Activated CD4-positive, alpha-beta T cell treated with anti-CD3 and anti-CD28 coated beads, Interleukin-2, amount 10 ng/mL, durations not matched to agents 24 days and 14 days (primary cell): Measurements from ENCODE around the gene RBM4B. TPM values are rescaled to one million over a fixed set of nuclear protein-coding genes. Genes with fewer than 3 reads are reported as not detected.

Source experiments
- DNase-seq: peaks from one replicate; pipeline ENCODE4 v3.0.0; 2022
- H3K27ac Mint-ChIP-seq: one replicate; pipeline ENCODE4 v1.8.0; 2022; ENCODE audit warnings: mild to moderate bottlenecking, mixed read lengths
- H3K27me3 Mint-ChIP-seq: one replicate; pipeline ENCODE4 v1.8.0; 2022; ENCODE audit warnings: mixed read lengths
- H3K36me3 Mint-ChIP-seq: one replicate; pipeline ENCODE4 v1.8.0; 2022; ENCODE audit warnings: low read depth, mild to moderate bottlenecking, mixed read lengths
- H3K4me1 Mint-ChIP-seq: one replicate; pipeline ENCODE4 v1.8.0; 2021; ENCODE audit warnings: mixed read lengths
- H3K4me3 Mint-ChIP-seq: one replicate; pipeline ENCODE4 v1.8.0; 2022; ENCODE audit warnings: mild to moderate bottlenecking, moderate library complexity, mixed read lengths
- H3K9me3 Mint-ChIP-seq: one replicate; pipeline ENCODE4 v1.8.0; 2021; ENCODE audit warnings: mixed read lengths
- intact Hi-C: fragments of 100-400 bp; cut with micrococcal nuclease; formaldehyde crosslinking; loops from one replicate; pipeline ENCODE4 v1.15.1; 2023
- total RNA-seq: library from RNA; stranded (reverse); gene quantifications from 2 replicates; pipeline ENCODE4 v1.2.3, GENCODE V29; 2022

Gene RBM4B
- total RNA-seq, 1 donor from 2014 or later = 15.6 TPM

DNA sequence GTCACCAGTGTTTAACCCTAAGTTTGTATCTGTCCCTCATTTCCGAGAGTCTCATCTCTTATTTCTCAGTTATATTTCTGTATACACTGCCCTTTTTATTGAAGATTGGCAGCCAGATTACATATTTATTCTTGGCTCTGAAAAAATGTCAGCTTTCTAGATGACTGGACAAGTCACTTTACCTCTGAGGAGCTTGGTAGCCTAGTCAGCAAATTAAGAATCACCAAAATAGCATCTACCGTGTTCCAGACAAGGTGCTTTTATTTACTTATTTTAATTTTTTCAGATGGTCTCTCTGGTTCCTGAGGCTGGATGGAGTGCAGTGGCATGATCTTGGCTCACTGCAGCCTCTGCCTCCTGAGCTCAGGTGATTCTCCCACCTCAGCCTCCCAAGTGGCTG, 44.7 kb downstream of the RBM4B start:
- peaks cover 57% of the 10 kb centered on the region for H3K36me3 Mint-ChIP-seq
- H3K4me3 Mint-ChIP-seq = no peak overlapping the region
- no peak overlapping the region for H3K27ac Mint-ChIP-seq
- intact Hi-C loops = no loop called here
- no peak for DNase-seq
- H3K9me3 Mint-ChIP-seq = no peaks in the 10 kb centered on the region
- H3K27me3 Mint-ChIP-seq = no peaks in the 10 kb centered on the region
- H3K4me1 Mint-ChIP-seq = peaks cover 33% of the 10 kb centered on the region

DNA sequence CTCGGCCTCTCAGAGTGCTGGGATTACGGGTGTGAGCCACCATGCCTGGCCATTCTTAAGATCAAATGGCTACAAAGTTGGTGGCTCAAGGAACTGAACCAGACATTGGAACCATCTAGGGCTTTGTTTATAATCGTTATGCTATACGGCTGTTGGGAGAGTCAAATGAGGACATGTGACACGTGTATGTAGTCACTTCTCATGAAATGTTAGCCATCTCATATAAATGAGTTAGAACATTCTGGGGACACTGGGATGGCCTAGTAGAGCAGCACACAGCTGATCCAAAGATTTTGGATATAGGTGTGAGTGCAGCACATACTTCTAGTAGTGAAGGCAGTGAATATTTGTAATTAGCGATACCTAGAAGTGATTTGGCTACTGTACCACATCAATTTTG, 45.8 kb downstream of the RBM4B start:
- intact Hi-C loops = no loop called here
- Mint-ChIP-seq H3K9me3 (no peaks in the 10 kb centered on the region), H3K4me3 (no peak overlapping the region), H3K27ac (no peak overlapping the region), H3K27me3 (no peaks in the 10 kb centered on the region), H3K4me1 (peaks cover 25% of the 10 kb centered on the region), H3K36me3 (peaks cover 60% of the 10 kb centered on the region)
- no peak for DNase-seq

DNA sequence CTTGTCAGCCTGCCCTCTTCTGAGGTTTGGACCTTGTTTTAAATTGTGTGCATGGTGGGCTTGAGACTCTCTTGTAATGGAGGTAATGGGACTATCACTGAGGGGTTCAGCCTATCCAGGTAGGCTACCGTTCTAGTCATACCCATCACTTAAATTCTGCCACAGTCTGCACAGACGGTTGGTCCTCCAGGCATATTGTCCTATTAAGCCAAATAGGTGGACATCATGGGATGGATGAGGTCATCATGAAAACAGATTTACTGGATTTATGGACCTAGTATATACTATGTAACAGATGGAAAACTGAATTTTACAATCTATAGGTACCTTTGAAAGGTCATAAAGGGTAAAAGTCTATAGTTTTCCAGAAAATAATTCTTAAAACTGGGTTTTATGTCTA, 48.3 kb downstream of the RBM4B start:
- Mint-ChIP-seq H3K4me3 (no peak overlapping the region), H3K36me3 (peaks cover 70% of the 10 kb centered on the region), H3K9me3 (no peaks in the 10 kb centered on the region), H3K4me1 (peaks cover 20% of the 10 kb centered on the region), H3K27ac (no peak overlapping the region), H3K27me3 (no peaks in the 10 kb centered on the region)
- intact Hi-C loops = no loop called here
- no peak for DNase-seq

DNA sequence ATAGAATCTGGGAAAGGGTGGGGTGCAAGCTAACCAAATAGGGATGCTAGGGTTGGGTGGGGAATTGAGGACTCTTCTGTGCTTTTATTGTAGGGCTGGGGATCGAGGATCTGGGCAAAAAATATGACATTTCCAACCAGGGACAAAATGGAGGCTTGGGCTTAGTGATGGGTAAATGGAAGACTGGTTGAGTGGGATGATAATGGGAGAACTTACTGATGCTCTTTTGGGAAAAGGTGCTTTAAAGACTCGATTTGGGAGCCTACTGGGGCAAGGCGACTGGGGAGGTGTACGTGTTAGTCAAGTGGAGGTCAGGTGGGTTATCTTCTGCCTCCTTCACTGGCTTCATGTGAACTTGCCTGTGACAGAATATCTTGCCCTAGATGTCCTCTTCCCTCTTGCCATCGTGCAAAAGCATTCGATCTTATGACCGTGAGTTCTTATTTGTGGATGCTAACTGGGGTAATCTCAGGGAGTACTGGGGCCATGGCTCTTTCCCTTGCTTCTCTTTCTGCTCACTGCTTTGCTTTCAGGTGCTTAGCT, 49.6 kb downstream of the RBM4B start:
- Mint-ChIP-seq H3K4me3 (no peak overlapping the region), H3K9me3 (no peaks in the 10 kb centered on the region), H3K36me3 (peaks cover 76% of the 10 kb centered on the region), H3K27ac (no peak overlapping the region), H3K4me1 (peaks cover 30% of the 10 kb centered on the region), H3K27me3 (no peaks in the 10 kb centered on the region)
- no peak for DNase-seq
- intact Hi-C loops = no loop called here

DNA sequence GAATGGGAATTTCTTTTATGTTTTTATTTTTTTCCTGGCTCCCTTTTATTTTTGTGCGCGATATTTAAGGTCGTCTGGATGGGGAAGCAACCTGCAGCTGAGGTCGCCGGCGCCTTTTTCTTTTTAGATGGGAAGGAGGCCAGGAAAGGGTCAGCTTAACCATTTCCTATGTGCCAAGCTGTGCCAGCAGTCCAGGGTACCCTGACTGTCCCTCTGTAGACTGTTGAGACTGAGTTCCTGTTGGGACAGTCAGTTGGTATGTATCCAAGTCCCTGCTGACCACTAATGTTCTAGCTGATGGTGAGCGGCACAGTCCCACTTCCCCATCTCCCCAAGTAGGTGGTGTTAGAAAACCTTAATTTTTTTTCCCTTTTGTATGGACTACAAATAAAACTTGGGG, 50.8 kb downstream of the RBM4B start:
- Mint-ChIP-seq H3K36me3 (peaks cover 76% of the 10 kb centered on the region), H3K9me3 (no peaks in the 10 kb centered on the region), H3K27ac (no peak overlapping the region), H3K4me1 (peaks cover 36% of the 10 kb centered on the region), H3K27me3 (no peaks in the 10 kb centered on the region), H3K4me3 (no peak overlapping the region)
- intact Hi-C loops = no loop called here
- no peak for DNase-seq

DNA sequence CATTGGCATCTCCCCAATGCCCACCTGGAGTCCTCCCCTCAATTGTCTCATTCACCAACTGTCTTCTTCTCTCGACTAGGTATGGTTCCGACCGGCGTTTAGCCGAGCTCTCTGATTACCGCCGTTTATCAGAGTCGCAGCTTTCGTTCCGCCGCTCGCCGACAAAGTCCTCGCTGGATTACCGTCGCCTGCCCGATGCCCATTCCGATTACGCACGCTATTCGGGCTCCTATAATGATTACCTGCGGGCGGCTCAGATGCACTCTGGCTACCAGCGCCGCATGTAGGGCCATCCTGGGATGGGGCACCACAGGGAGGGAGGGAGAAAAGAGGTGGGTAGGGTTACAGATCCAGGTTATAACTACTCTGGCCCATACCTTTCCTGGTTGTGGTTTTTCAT, 51.3 kb downstream of the RBM4B start:
- DNase-seq = no peak
- Mint-ChIP-seq H3K36me3 (peaks cover 78% of the 10 kb centered on the region), H3K27ac (no peak overlapping the region), H3K27me3 (no peaks in the 10 kb centered on the region), H3K9me3 (no peaks in the 10 kb centered on the region), H3K4me3 (no peak overlapping the region), H3K4me1 (peaks cover 39% of the 10 kb centered on the region)
- intact Hi-C loops = no loop called here

DNA sequence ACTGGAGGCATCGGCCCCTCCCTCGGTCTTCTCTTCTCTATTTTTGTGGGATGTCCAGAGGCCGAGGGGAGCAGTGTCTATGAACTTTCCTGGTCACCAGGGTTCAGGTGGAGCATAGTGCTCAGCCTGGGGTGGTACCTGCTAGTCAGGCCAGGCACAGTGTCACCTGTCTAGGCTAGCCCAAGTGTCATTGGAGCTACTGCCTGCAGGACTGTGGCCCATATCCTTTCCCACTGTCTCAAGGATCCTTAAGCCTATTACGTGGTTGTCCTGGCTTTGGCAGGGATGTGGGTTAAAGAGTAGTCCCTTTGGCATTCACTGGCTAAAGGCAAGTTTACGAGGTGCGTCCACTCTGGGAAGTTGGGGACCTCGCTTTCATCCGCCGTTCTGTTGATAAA, 51.9 kb downstream of the RBM4B start:
- Mint-ChIP-seq H3K4me1 (peaks cover 42% of the 10 kb centered on the region), H3K36me3 (peaks cover 81% of the 10 kb centered on the region), H3K9me3 (no peaks in the 10 kb centered on the region), H3K27me3 (no peaks in the 10 kb centered on the region), H3K27ac (no peak overlapping the region), H3K4me3 (no peak overlapping the region)
- intact Hi-C loops = no loop called here
- no peak for DNase-seq

DNA sequence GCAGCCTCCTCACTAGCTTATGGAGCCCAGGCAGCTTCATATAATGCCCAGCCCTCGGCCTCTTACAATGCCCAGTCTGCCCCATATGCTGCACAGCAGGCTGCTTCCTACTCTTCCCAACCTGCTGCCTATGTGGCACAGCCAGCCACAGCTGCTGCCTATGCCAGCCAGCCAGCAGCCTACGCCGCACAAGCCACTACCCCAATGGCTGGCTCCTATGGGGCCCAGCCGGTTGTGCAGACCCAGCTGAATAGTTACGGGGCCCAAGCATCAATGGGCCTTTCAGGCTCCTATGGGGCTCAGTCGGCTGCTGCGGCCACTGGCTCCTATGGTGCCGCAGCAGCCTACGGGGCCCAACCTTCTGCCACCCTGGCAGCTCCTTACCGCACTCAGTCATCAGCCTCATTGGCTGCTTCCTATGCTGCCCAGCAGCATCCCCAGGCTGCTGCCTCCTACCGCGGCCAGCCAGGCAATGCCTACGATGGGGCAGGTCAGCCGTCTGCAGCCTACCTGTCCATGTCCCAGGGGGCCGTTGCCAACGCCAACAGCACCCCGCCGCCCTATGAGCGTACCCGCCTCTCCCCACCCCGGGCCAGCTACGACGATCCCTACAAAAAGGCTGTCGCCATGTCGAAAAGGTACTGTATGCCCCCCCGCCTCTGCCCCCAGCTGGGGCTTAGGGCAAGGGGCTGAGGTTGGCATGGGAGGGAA, 52.5 kb downstream of the RBM4B start:
- Mint-ChIP-seq H3K4me3 (no peak overlapping the region), H3K4me1 (peaks cover 45% of the 10 kb centered on the region), H3K27ac (no peak overlapping the region), H3K9me3 (no peaks in the 10 kb centered on the region), H3K27me3 (no peaks in the 10 kb centered on the region), H3K36me3 (peaks cover 83% of the 10 kb centered on the region)
- intact Hi-C loops = no loop called here
- no peak for DNase-seq

DNA sequence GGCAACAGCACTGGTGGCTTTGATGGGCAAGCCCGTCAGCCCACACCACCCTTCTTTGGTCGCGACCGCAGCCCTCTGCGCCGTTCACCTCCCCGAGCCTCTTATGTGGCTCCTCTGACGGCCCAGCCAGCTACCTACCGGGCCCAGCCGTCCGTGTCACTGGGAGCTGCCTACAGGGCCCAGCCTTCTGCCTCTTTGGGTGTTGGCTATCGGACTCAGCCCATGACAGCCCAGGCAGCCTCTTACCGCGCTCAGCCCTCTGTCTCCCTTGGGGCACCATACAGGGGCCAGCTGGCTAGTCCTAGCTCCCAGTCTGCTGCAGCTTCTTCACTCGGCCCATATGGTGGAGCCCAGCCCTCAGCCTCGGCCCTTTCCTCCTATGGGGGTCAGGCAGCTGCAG, 53.2 kb downstream of the RBM4B start:
- no peak overlapping the region for H3K27ac Mint-ChIP-seq

DNA sequence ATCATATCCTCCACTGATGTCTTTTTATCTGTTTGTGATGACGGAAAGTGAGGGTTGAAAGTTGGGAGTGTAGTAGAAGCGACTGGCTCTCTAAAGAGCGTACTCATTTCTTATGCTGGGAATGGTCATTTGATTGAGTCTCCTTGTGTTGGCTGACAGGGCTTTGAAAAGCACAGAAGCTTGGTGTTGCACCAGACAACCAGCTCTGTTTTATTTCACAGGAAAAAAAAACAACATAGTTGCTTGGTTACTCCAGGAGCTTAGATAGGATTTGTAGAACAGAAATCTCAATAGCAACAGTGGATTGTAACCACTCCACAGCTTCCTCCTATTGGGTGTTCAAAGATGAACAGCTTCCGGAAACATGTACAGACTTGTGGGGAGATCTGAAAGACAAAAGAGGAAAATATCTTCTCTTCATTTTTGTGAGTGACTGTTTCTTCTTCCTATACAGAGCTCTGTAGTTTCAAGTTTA, 58.6 kb downstream of the RBM4B start:
- intact Hi-C loops = loop anchor here (5.0 kb wide), 2 partner anchors 42 to 152 kb away; partner anchors contain the start of gene PELI3
- peak; percentile 83 for DNase-seq
- peaks cover 2% of the 10 kb centered on the region for H3K27me3 Mint-ChIP-seq
- peak overlapping the region; percentile 99 for H3K27ac Mint-ChIP-seq
- peak overlapping the region; percentile 98 for H3K4me3 Mint-ChIP-seq
- H3K36me3 Mint-ChIP-seq = peaks cover 74% of the 10 kb centered on the region
- H3K4me1 Mint-ChIP-seq = peaks cover 56% of the 10 kb centered on the region
- no peaks in the 10 kb centered on the region for H3K9me3 Mint-ChIP-seq

More for the DNA sequence above, 53.2 kb downstream of the RBM4B start:
- H3K4me1 Mint-ChIP-seq = peaks cover 45% of the 10 kb centered on the region
- peaks cover 83% of the 10 kb centered on the region for H3K36me3 Mint-ChIP-seq
- intact Hi-C loops = no loop called here
- no peak overlapping the region for H3K4me3 Mint-ChIP-seq
- H3K27me3 Mint-ChIP-seq = no peaks in the 10 kb centered on the region
- H3K9me3 Mint-ChIP-seq = no peaks in the 10 kb centered on the region
- DNase-seq = no peak

DNA sequence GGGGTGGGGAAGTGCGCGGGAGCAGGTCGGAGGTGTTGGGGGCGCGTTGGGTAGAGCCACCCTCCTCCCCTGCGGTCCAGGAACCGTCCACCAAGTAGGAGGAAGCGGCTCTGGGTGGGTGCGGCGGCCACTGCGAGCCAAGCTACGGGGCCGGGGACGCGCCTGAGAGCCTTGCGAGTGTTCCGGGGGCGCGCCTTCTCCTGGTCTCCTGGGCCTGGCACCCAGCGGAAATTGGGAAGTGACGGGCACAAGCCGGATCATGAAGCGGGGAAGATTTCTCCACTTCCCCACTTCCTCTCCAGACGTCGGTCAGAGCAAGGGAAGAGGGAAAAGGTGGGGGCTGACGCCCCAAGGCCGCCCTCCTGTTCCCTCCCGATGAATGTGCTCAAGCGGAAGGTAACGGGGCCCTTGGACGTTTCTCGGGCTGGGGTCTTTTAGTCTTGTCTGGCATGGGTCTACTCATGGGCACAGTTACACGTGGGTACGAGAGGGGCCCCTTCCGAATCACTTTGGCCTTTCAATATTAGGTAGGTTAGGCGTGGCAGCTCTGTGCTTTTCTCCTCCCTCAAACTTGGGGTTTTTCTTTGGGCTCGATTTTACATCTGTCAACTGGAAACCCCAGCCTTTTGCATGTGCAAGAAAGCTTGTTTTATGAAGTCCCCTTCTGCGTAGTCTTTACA, 60.4 kb downstream of the RBM4B start:
- Mint-ChIP-seq H3K27me3 (peaks cover 2% of the 10 kb centered on the region), H3K27ac (peak overlapping the region; percentile 99), H3K4me1 (peaks cover 39% of the 10 kb centered on the region), H3K4me3 (peak overlapping the region; percentile 98), H3K36me3 (peaks cover 56% of the 10 kb centered on the region), H3K9me3 (no peaks in the 10 kb centered on the region)
- intact Hi-C loops = loop anchor here (5.0 kb wide), 2 partner anchors 40 to 150 kb away; partner anchors contain the start of gene PELI3
- DNase-seq = no peak

DNA sequence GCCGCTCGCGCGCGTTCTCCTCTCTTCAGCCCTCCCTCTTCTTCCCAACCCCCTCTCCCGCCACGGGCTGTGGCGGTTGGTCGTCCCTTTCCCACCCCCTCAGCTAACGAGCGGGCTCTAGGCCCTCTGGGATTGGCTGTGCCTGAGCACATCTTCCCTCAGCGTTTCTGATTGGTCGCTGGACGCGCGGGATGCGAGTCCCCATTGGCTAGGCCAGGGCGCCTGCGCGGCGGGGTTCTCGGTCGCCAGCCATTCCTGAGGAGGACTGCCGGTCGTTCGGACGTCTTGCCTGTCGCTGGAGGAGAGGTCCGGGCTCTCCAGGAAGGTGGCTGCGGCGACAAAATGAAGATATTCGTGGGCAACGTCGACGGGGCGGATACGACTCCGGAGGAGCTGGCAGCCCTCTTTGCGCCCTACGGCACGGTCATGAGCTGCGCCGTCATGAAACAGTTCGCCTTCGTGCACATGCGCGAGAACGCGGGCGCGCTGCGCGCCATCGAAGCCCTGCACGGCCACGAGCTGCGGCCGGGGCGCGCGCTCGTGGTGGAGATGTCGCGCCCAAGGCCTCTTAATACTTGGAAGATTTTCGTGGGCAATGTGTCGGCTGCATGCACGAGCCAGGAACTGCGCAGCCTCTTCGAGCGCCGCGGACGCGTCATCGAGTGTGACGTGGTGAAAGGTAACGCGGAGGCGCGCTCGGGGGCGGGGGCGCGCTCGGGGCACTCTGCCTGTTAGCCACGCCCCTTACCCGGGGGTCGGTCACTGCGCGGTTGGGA, 61.1 kb downstream of the RBM4B start, which contains the start of gene RBM14:
Gene RBM14, plus strand, starts transcription at position 252 of the 776 bp plus-strand sequence. Its CDS starts 91 bp downstream, at position 343.
- no peaks in the 10 kb centered on the region for H3K9me3 Mint-ChIP-seq
- H3K27me3 Mint-ChIP-seq = peaks cover 2% of the 10 kb centered on the region
- peak; percentile 100 for DNase-seq
- H3K27ac Mint-ChIP-seq = peak within 1 kb of the TSS; percentile 99
- peak within 1 kb of the TSS; percentile 98 for H3K4me3 Mint-ChIP-seq
- peaks cover 33% of the 10 kb centered on the region for H3K4me1 Mint-ChIP-seq
- peaks cover 50% of the 10 kb centered on the region for H3K36me3 Mint-ChIP-seq
- intact Hi-C loops = loop anchor here (1.0 to 5.0 kb wide), 5 partner anchors 22 to 149 kb away; partner anchors contain the start of genes CCDC87, CCS, PELI3 and RBM4
